MM.1S (cell line): Measurements from ENCODE around the gene ZNF81.
"Not testable (repeated sequence)": the region's sequence is repeated elsewhere in the genome, so short reads cannot be mapped to it uniquely, and the experiment has no call there.

ENCODE experiments used
- DNase-seq: peaks from one replicate; pipeline ENCODE4 v3.0.0-alpha.2; 2015
- H2AFZ ChIP-seq: fragments of 300-600 bp; sonication (generic); 2 replicates; pipeline ENCODE4 v1.6.0; 2016; ENCODE audit warnings: antibody characterized with exemption, low read length
- H3F3A ChIP-seq: fragments of 300-600 bp; sonication (generic); 2 replicates; pipeline ENCODE4 v1.6.1; 2016; ENCODE audit warnings: mild to moderate bottlenecking, antibody characterized with exemption, low read length, moderate library complexity, mixed read lengths; ENCODE audit not compliant: insufficient read depth
- H3K27ac ChIP-seq: fragments of 300-600 bp; sonication (generic); 2 replicates; pipeline ENCODE4 v1.5.1; 2016; ENCODE audit warnings: mild to moderate bottlenecking, low read length
- H3K27me3 ChIP-seq: fragments of 300-600 bp; sonication (generic); replicated peaks from 2 replicates; pipeline ENCODE4 v1.6.0; 2016; ENCODE audit warnings: low read length; ENCODE audit not compliant: insufficient read depth
- H3K36me3 ChIP-seq: fragments of 300-600 bp; sonication (generic); replicated peaks from 2 replicates; pipeline ENCODE4 v1.6.1; 2016; ENCODE audit warnings: mild to moderate bottlenecking, low read length, mixed read lengths; ENCODE audit not compliant: insufficient read depth
- H3K4me1 ChIP-seq: fragments of 300-600 bp; sonication (generic); 2 replicates; pipeline ENCODE4 v1.6.1; 2016; ENCODE audit warnings: low read length, mixed read lengths
- H3K4me2 ChIP-seq: fragments of 300-600 bp; sonication (generic); 2 replicates; pipeline ENCODE4 v1.6.0; 2016; ENCODE audit warnings: low read depth, low read length
- H3K4me3 ChIP-seq: fragments of 300-600 bp; sonication (generic); 2 replicates; pipeline ENCODE4 v1.5.1; 2016; ENCODE audit warnings: low read length, mixed read lengths
- H3K79me2 ChIP-seq: fragments of 300-600 bp; sonication (generic); 2 replicates; pipeline ENCODE4 v1.6.1; 2016; ENCODE audit warnings: mixed run types, low read length, mixed read lengths
- H3K9ac ChIP-seq: fragments of 300-600 bp; sonication (generic); 2 replicates; pipeline ENCODE4 v1.6.1; 2016; ENCODE audit warnings: low read length, mixed read lengths
- H3K9me2 ChIP-seq: fragments of 300-600 bp; sonication (generic); replicated peaks from 2 replicates; pipeline ENCODE4 v1.6.1; 2016; ENCODE audit warnings: mild to moderate bottlenecking, low read length, mixed read lengths; ENCODE audit not compliant: insufficient read depth
- H3K9me3 ChIP-seq: fragments of 300-600 bp; sonication (generic); replicated peaks from 2 replicates; pipeline ENCODE4 v1.6.1; 2016; ENCODE audit warnings: mild to moderate bottlenecking, low read length, mixed read lengths; ENCODE audit not compliant: insufficient read depth
- H4K20me1 ChIP-seq: fragments of 300-600 bp; sonication (generic); 2 replicates; pipeline ENCODE4 v1.6.1; 2016; ENCODE audit warnings: mild to moderate bottlenecking, low read length, moderate library complexity, mixed read lengths; ENCODE audit not compliant: insufficient read depth
- EZH2 ChIP-seq: fragments of 300-600 bp; sonication (generic); optimal IDR thresholded peaks from 2 replicates; pipeline ENCODE3; 2017; ENCODE audit warnings: low read depth, mild to moderate bottlenecking, antibody characterized with exemption, low read length, mixed read lengths
- EZH2phosphoT487 ChIP-seq: fragments of 300-600 bp; sonication (generic); IDR thresholded peaks from 2 replicates; pipeline ENCODE4 v1.6.1; 2018; ENCODE audit warnings: antibody characterized with exemption, low read length
- TF ChIP-seq, protein P1 (sequence below): fragments of 300-600 bp; sonication (generic); IDR thresholded peaks from 2 replicates; pipeline ENCODE4 v1.5.1; 2016; ENCODE audit warnings: antibody characterized with exemption, low read length, mixed read lengths

ZNF81 gene

GRCh38 chrX:47918274-47918673, 81.6 kb downstream of the ZNF81 start:
- Histone ChIP-seq H3K9me3 (no peaks in the 10 kb centered on the region), H3K9ac (no peak overlapping the region), H4K20me1 (no peaks in the 10 kb centered on the region), H3K79me2 (no peaks in the 10 kb centered on the region), H3K4me3 (no peak overlapping the region), H3K4me1 (no peaks in the 10 kb centered on the region), H3K9me2 (no peaks in the 10 kb centered on the region), H3F3A (no peaks in the 10 kb centered on the region), H2AFZ (no peak overlapping the region), H3K4me2 (no peak overlapping the region), H3K27me3 (no peaks in the 10 kb centered on the region), H3K36me3 (no peaks in the 10 kb centered on the region), H3K27ac (no peak overlapping the region)
- no peak for DNase-seq
- no peak for TF ChIP-seq EZH2
- TF ChIP-seq, protein P1, sequence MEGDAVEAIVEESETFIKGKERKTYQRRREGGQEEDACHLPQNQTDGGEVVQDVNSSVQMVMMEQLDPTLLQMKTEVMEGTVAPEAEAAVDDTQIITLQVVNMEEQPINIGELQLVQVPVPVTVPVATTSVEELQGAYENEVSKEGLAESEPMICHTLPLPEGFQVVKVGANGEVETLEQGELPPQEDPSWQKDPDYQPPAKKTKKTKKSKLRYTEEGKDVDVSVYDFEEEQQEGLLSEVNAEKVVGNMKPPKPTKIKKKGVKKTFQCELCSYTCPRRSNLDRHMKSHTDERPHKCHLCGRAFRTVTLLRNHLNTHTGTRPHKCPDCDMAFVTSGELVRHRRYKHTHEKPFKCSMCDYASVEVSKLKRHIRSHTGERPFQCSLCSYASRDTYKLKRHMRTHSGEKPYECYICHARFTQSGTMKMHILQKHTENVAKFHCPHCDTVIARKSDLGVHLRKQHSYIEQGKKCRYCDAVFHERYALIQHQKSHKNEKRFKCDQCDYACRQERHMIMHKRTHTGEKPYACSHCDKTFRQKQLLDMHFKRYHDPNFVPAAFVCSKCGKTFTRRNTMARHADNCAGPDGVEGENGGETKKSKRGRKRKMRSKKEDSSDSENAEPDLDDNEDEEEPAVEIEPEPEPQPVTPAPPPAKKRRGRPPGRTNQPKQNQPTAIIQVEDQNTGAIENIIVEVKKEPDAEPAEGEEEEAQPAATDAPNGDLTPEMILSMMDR: no peak
- TF ChIP-seq EZH2phosphoT487: no peak

DNA sequence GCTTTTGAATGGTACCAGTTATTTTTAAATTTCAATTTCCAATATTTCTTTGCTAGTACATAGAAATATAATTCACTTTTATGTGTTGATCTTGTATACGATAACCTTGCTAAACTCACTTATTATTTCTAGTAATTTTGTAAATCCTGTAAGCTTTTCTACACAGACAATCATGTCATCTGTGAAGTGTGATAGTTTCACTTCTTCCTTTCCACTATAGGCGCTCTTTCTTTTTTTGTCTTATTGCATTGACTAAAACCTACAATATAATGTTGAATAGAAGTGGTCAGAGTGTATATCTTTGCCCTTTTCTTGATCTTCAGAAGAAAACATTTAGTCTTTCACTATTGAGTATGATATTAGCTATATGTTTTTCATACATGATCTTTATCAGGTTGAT, 90.5 kb downstream of the ZNF81 start:
- TF ChIP-seq, protein P1: no peak
- TF ChIP-seq EZH2 (no peak), EZH2phosphoT487 (no peak)
- H3K4me3 ChIP-seq: no peak overlapping the region
- H3K9ac ChIP-seq: no peak overlapping the region
- DNase-seq: no peak
- no peaks in the 10 kb centered on the region for H3K79me2 ChIP-seq
- no peaks in the 10 kb centered on the region for H3K4me1 ChIP-seq
- H3K4me2 ChIP-seq: no peak overlapping the region
- no peak overlapping the region for H2AFZ ChIP-seq
- no peaks in the 10 kb centered on the region for H3K9me3 ChIP-seq
- no peaks in the 10 kb centered on the region for H3F3A ChIP-seq
- H3K27me3 ChIP-seq: no peaks in the 10 kb centered on the region
- H3K27ac ChIP-seq: no peak overlapping the region
- no peaks in the 10 kb centered on the region for H4K20me1 ChIP-seq
- H3K9me2 ChIP-seq: no peaks in the 10 kb centered on the region
- no peaks in the 10 kb centered on the region for H3K36me3 ChIP-seq

- not testable (repeated sequence) for H3F3A ChIP-seq, H3K36me3 ChIP-seq, H3K4me1 ChIP-seq, H2AFZ ChIP-seq, H3K9ac ChIP-seq, H3K9me2 ChIP-seq, H4K20me1 ChIP-seq, H3K4me3 ChIP-seq, H3K9me3 ChIP-seq, H3K27me3 ChIP-seq, H3K79me2 ChIP-seq, DNase-seq, H3K4me2 ChIP-seq, H3K27ac ChIP-seq
Observed at GRCh38 chrX:47931970-47932369, 95.3 kb downstream of the ZNF81 start.

DNA sequence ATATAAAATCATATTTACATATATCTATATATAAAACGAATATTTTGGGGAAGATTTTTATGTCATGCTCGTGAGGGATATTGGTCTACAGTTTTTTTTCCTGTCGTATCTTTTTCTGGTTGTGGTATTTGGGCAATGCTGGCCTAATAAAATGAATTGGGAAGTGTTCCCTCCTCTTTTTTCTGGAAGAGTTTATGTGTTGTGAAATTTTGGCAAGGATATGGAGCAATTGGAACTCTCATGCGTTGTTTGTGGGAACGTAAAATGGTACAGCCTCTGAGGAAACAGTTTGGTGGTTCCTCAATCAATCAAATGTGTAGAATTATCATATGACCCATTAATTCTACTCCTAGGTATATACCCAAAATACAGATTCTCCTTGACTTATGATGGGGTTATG, 97.2 kb downstream of the ZNF81 start:
- Histone ChIP-seq H3K27me3 (no peaks in the 10 kb centered on the region), H3K9me3 (no peaks in the 10 kb centered on the region), H3K27ac (no peak overlapping the region), H3K9me2 (no peaks in the 10 kb centered on the region), H4K20me1 (no peaks in the 10 kb centered on the region), H3K9ac (no peak overlapping the region), H3K4me1 (no peaks in the 10 kb centered on the region), H3K79me2 (no peaks in the 10 kb centered on the region), H3F3A (peaks cover 7% of the 10 kb centered on the region), H3K4me3 (no peak overlapping the region), H3K4me2 (no peak overlapping the region), H3K36me3 (no peaks in the 10 kb centered on the region), H2AFZ (no peak overlapping the region)
- DNase-seq: no peak
- TF ChIP-seq EZH2phosphoT487: no peak
- no peak for TF ChIP-seq EZH2
- TF ChIP-seq, protein P1: no peak
